Measurements from ENCODE around the gene RTP5.
A peak's percentile ranks its signal among the peaks of the same experiment; 100 is the strongest.

GRCh38 chr2:241834527-241835210 lies 34.9 kb upstream of the RTP5 start:
- 0 out of 2 replicates have a peak, but pooled peaks have one; percentile 9 for TF ChIP-seq CTCF (conservative IDR thresholded peaks at IDR 0.05; ENCODE audit: low read depth, low read length)
- TF ChIP-seq EZH2 (IDR thresholded peaks at IDR 0.05; ENCODE audit: borderline replicate concordance, low read depth, low read length, poor library complexity, severe bottlenecking), result no peak
